Right lobe of liver (tissue), 6 donors: ENCODE data around the gene CECR2. TPM values are rescaled to one million over a fixed set of nuclear protein-coding genes. Genes with fewer than 3 reads are reported as not detected.

Experiments used
- ATAC-seq, 4 donors: fragments of 200-7000 bp; cut with Tn5 transposase; one replicate each; pipeline ENCODE4 v1.9.1; 2020; ENCODE audit warnings: mild to moderate bottlenecking in 4 of 4, moderate library complexity in 4 of 4
- DNase-seq, 3 donors: peaks; one replicate each; pipeline ENCODE4 v3.0.0-alpha.2; 2020
- H3K27ac ChIP-seq, 3 donors: fragments of 200-600 bp; one replicate each; pipeline ENCODE4 v1.8.0; 2022
- H3K27me3 ChIP-seq, 2 donors: fragments of 200-600 bp; one replicate each; pipeline ENCODE4 v1.8.0; 2022
- H3K36me3 ChIP-seq, 4 donors: fragments of 200-600 bp; sonication (generic) in 1 of 4; one replicate each; pipeline versions ENCODE4 v1.5.1 to v1.8.0; 2017 to 2022; ENCODE audit warnings: control low read depth in 1 of 4
- H3K4me1 ChIP-seq, 4 donors: fragments of 200-600 bp; sonication (generic) in 1 of 4; one replicate each; pipeline versions ENCODE4 v1.5.1 to v1.8.0; 2017 to 2022; ENCODE audit warnings: control low read depth in 1 of 4
- H3K4me3 ChIP-seq, 3 donors: fragments of 200-600 bp; one replicate each; pipeline ENCODE4 v1.8.0; 2022
- H3K9me3 ChIP-seq, 4 donors: fragments of 200-600 bp; sonication (generic) in 1 of 4; one replicate each; pipeline versions ENCODE4 v1.5.1 to v1.8.0; 2017 to 2022; ENCODE audit warnings: control low read depth in 1 of 4
- CTCF ChIP-seq, 4 donors: fragments of 200-600 bp in 3 of 4; fragments of 450-650 bp in 1 of 4; IDR thresholded peaks; one replicate each; pipeline versions ENCODE4 v1.5.1 to v1.8.0; 2016 to 2022; ENCODE audit warnings: antibody characterized with exemption in 4 of 4, mild to moderate bottlenecking in 2 of 4
- POLR2A ChIP-seq: fragments of 450-650 bp; IDR thresholded peaks from one replicate; pipeline ENCODE4 v1.6.1; 2017; ENCODE audit warnings: antibody characterized with exemption, mild to moderate bottlenecking
- WGBS: methylation state at CpG from one replicate; pipeline ENCODE4 v1.1.6; 2018; ENCODE audit warnings: low coverage, low lambda C conversion rate; ENCODE audit not compliant: insufficient coverage; ENCODE audit errors: missing lambda C conversion rate; 5-methylcytosine and 5-hydroxymethylcytosine counted together
- intact Hi-C, 2 donors: fragments of 100-400 bp; cut with DNase I; formaldehyde crosslinking; loops; one replicate each; pipeline versions ENCODE4 v1.11.2 to v1.14.1; 2022
- total RNA-seq, 6 experiments: library from RNA; depleted of rRNA in 2 of 6; stranded (reverse); fragments of >200 nt in 2 of 6; fragmentation: NEBNext Ultra II Directional in 3 of 6; extraction: Animal tissue kit (Norgen Biotek cat#: 25700) in 3 of 6; gene quantifications; one replicate each; pipeline versions ENCODE4 v1.1.0 to v1.2.4, GENCODE V29; 2016 to 2023
- donor health status: DM: no; HTN: yes; CAD: no.
- donor health status: DM: no; HTN: no; CAD: no.
- donor health status: DM: no; HTN: no; CAD: no.
- donor health status: DM: no; HTN: yes; CAD: no.
- donor health status: DM: no; HTN: yes; CAD: no.

CECR2 gene
- total RNA-seq, 6 experiments from 2014 or later, result 4.9 to 12.3 (median 10.0) TPM

- no peaks in the 10 kb centered on the region for H3K27me3 ChIP-seq
- ATAC-seq, result peak; percentile 52 to 65 (median 59)
- no peak for TF ChIP-seq POLR2A
- no peak for TF ChIP-seq CTCF (IDR thresholded peaks at IDR 0.05)
- 56% methylated on average over 9 of the region's 11 CpGs for WGBS
- no peaks in the 10 kb centered on the region for H3K9me3 ChIP-seq
- intact Hi-C loops, result no loop called here
- H3K36me3 ChIP-seq, result peaks cover 0 to 31% (median 11%) of the 10 kb centered on the region in 4 donors
- no peak overlapping the region for H3K4me3 ChIP-seq
- peaks cover 0 to 36% (median 11%) of the 10 kb centered on the region in 4 donors for H3K4me1 ChIP-seq
- peak; percentile 76 to 82 (median 80) for DNase-seq
- peak overlapping the region; percentile 18 to 89 (median 38) for H3K27ac ChIP-seq
Measured at GRCh38 chr22:17578136-17578754, 209.0 kb downstream of the CECR2 start.

- Histone ChIP-seq H3K4me3 (no peak overlapping the region), H3K27ac (peak overlapping the region in 2 of 3 donors; percentile 62 to 89), H3K9me3 (no peaks in the 10 kb centered on the region), H3K36me3 (peaks cover 0 to 34% (median 16%) of the 10 kb centered on the region in 4 donors), H3K4me1 (peaks cover 0 to 36% (median 11%) of the 10 kb centered on the region in 4 donors), H3K27me3 (no peaks in the 10 kb centered on the region)
- WGBS, result 58% methylated on average over 6 of the region's 14 CpGs
- DNase-seq, result peak in 2 of 3 donors; percentile 66 to 77
- peak; percentile 9 to 66 (median 30) for ATAC-seq
- intact Hi-C loops, result no loop called here
- TF ChIP-seq CTCF (IDR thresholded peaks at IDR 0.05), result no peak
Measured at GRCh38 chr22:17579535-17579981, 210.3 kb downstream of the CECR2 start.

DNA sequence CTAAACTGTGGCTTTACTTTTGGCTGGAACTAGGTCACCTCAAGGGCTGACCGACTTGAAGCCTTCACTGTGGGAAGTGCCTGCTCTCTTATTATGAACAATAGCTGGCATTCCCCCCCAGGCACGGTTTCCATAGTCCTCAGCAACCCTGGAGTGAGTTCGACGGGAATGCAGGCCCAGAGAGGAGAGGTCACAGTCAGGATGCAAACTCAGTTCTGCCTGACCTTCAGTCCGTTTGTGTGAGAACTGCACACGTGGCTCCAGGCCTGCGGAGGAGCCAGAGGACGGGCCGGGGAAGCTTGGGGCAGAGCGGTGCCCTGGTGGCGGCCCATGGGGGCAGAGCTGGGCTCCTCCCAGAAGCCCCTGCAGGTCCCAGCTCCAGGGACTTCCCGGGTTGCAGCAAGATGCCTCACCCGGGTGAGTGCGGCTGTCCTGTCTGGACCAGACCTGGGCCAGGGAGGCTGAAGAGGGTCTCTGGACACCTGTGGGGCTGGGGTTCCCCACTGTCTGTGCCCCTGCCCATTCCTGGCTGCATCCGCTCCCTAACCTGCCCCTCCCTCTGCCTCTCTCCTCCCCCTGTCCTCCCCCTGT is 211.3 kb downstream of the CECR2 start:
- Histone ChIP-seq H3K9me3 (no peaks in the 10 kb centered on the region), H3K4me3 (no peak overlapping the region), H3K27me3 (no peaks in the 10 kb centered on the region), H3K4me1 (peaks cover 0 to 36% (median 9%) of the 10 kb centered on the region in 4 donors), H3K36me3 (peaks cover 0 to 40% (median 17%) of the 10 kb centered on the region in 4 donors), H3K27ac (peak overlapping the region in 2 of 3 donors; percentile 62 to 89)
- WGBS, result 24% methylated on average over 5 of the region's 15 CpGs
- ATAC-seq, result peak; percentile 58 to 84 (median 68)
- TF ChIP-seq CTCF (IDR thresholded peaks at IDR 0.05) (peak in 2 of 4 donors; percentile 22 to 23), POLR2A (peak; percentile 26)
- peak; percentile 44 to 81 (median 76) for DNase-seq
- intact Hi-C loops, result no loop called here

- no peak for ATAC-seq
- H3K9me3 ChIP-seq, result no peaks in the 10 kb centered on the region
- TF ChIP-seq CTCF (IDR thresholded peaks at IDR 0.05) (no peak), POLR2A (no peak)
- intact Hi-C loops, result no loop called here
- 94% methylated on average over 3 of the region's 21 CpGs for WGBS
- peak overlapping the region in 1 of 3 donors; percentile 89 for H3K27ac ChIP-seq
- H3K4me3 ChIP-seq, result no peak overlapping the region
- DNase-seq, result no peak
- peaks cover 0 to 40% (median 19%) of the 10 kb centered on the region in 4 donors for H3K36me3 ChIP-seq
- no peaks in the 10 kb centered on the region for H3K27me3 ChIP-seq
- peaks cover 0 to 36% (median 9%) of the 10 kb centered on the region in 4 donors for H3K4me1 ChIP-seq
Measured at GRCh38 chr22:17581056-17581455, 211.8 kb downstream of the CECR2 start.
